Panc1 (cell line): ENCODE measurements around the gene NALCN. TPM values are rescaled to one million over a fixed set of nuclear protein-coding genes. Genes with fewer than 3 reads are reported as not detected.

ENCODE experiments used
- ATAC-seq: fragments of 200-7000 bp; cut with Tn5 transposase; 2 replicates; pipeline ENCODE4 v1.9.1; 2020; ENCODE audit warnings: mild to moderate bottlenecking, moderate library complexity
- BruUV-seq: library from RNA; stranded (reverse); fragments of 400-500 nt; replicated peaks from 2 replicates; lab custom pipeline; 2021; lab: Mats Ljungman, UMichigan
- CTCF ChIA-PET: fragments of 300-600 bp; sonication (Branson Sonifier 250); formaldehyde crosslinking; loops from one replicate; lab custom pipeline; 2022; ENCODE audit warnings: antibody characterized with exemption; lab: Charles Lee
- POLR2A ChIA-PET: fragments of 300-600 bp; sonication (Branson Sonifier 250); formaldehyde crosslinking; loops from one replicate; lab custom pipeline; 2022; ENCODE audit warnings: antibody characterized with exemption; lab: Charles Lee
- DNase-seq: peaks from one replicate; pipeline ENCODE4 v3.0.0-alpha.2; 2010; ENCODE audit warnings: low read depth, low spot score
- H3K27ac ChIP-seq: 2 replicates; pipeline ENCODE4 v1.5.1; 2011; ENCODE audit warnings: mild to moderate bottlenecking, low read length, inconsistent platforms
- H3K27me3 ChIP-seq: fragments of 200-500 bp; sonication (Bioruptor generic); 2 replicates; pipeline ENCODE4 v1.6.0; 2014; ENCODE audit warnings: low read length, inconsistent platforms; ENCODE audit not compliant: control insufficient read depth, insufficient read depth
- H3K36me3 ChIP-seq: fragments of 200-500 bp; sonication (Bioruptor generic); 2 replicates; pipeline ENCODE4 v1.5.1; 2014; ENCODE audit warnings: inconsistent platforms, mild to moderate bottlenecking, low read length, moderate library complexity; ENCODE audit not compliant: control insufficient read depth, insufficient read depth
- H3K4me1 ChIP-seq: 2 replicates; pipeline ENCODE4 v1.5.1; 2011; ENCODE audit warnings: inconsistent platforms, mild to moderate bottlenecking, low read length, moderate library complexity; ENCODE audit not compliant: control insufficient read depth, insufficient read depth
- H3K4me3 ChIP-seq, 2 experiments: 2 replicates each; pipeline ENCODE4 v1.5.1; 2011 to 2012; ENCODE audit warnings: low read depth in 2 of 2, low read length in 2 of 2, mild to moderate bottlenecking in 2 of 2, inconsistent platforms in 1 of 2, moderate library complexity in 1 of 2
- H3K9me3 ChIP-seq: fragments of 200-500 bp; sonication (Bioruptor generic); 2 replicates; pipeline ENCODE4 v1.5.1; 2014; ENCODE audit warnings: low read depth, mild to moderate bottlenecking, inconsistent platforms, low read length, moderate library complexity; ENCODE audit not compliant: control insufficient read depth, insufficient read depth
- CTCF ChIP-seq: fragments of 450-650 bp; IDR thresholded peaks from 2 replicates; pipeline ENCODE4 v1.5.1; 2017; ENCODE audit warnings: mild to moderate bottlenecking
- POLR2AphosphoS5 ChIP-seq: IDR thresholded peaks from 2 replicates; pipeline ENCODE4 v1.6.1; 2012; ENCODE audit warnings: mild to moderate bottlenecking, low read depth, low read length, moderate library complexity
- REST ChIP-seq, 2 experiments: IDR thresholded peaks; 2 replicates each; pipeline ENCODE4 v1.6.1; 2011 to 2012; ENCODE audit warnings: low read depth in 2 of 2, control low read depth in 1 of 2, low read length in 1 of 2, mild to moderate bottlenecking in 1 of 2, moderate library complexity in 1 of 2; ENCODE audit not compliant: insufficient read depth in 1 of 2
- SIN3A ChIP-seq: IDR thresholded peaks from 2 replicates; pipeline ENCODE4 v1.6.1; 2012; ENCODE audit warnings: low read depth, mild to moderate bottlenecking, low read length, moderate library complexity, borderline replicate concordance; ENCODE audit not compliant: insufficient read depth
- TCF7L2 ChIP-seq: IDR thresholded peaks from 2 replicates; pipeline ENCODE4 v1.6.1; 2011; ENCODE audit warnings: mild to moderate bottlenecking, low read depth, low read length, inconsistent platforms
- in situ Hi-C: cut with HindIII; loops from 2 replicates; pipeline ENCODE4 v1.10.0; 2016; ENCODE audit warnings: low sequenced_read_pairs, low pct_unique_long_range_greater_than_20kb
- intact Hi-C: fragments of 100-400 bp; cut with micrococcal nuclease; formaldehyde crosslinking; loops from one replicate; pipeline ENCODE4 v1.10.0; 2022; ENCODE audit not compliant: unreplicated experiment
- total RNA-seq: library from RNA; stranded (reverse); gene quantifications from one replicate; pipeline ENCODE4 v1.2.1, GENCODE V29; 2021; ENCODE audit not compliant: unreplicated experiment

Gene NALCN
- total RNA-seq, 1 experiment from 2014 or later, result 10.9 TPM

- in situ Hi-C loops (no loop called here), intact Hi-C loops (no loop called here)
- TF ChIP-seq POLR2AphosphoS5 (no peak), CTCF (no peak), SIN3A (no peak), REST (IDR thresholded peaks at IDR 0.05; ENCODE audit: insufficient read depth in 1 of 2, low read depth in 2 of 2, low read length in 1 of 2) (no peak), TCF7L2 (no peak)
- no TSS peak for BruUV-seq
- no peaks in the 10 kb centered on the region for H3K27me3 ChIP-seq
- no peaks in the 10 kb centered on the region for H3K9me3 ChIP-seq
- ChIA-PET CTCF (no interaction called here), POLR2A (no interaction called here)
- H3K36me3 ChIP-seq, result no peaks in the 10 kb centered on the region
- H3K27ac ChIP-seq, result peak overlapping the region; percentile 83
- peaks cover 6% of the 10 kb centered on the region for H3K4me1 ChIP-seq
- ATAC-seq (no peak), DNase-seq (no peak)
- H3K4me3 ChIP-seq, result no peak overlapping the region
These were observed 1.2 kb upstream of the NALCN start for GRCh38 chr13:101417501-101417900.

- BruUV-seq, result no TSS peak
- CTCF ChIA-PET, result no interaction called here
- 0 out of 2 replicates have a peak, but pooled peaks have one; percentile 50 for TF ChIP-seq POLR2AphosphoS5
- no peak for TF ChIP-seq REST (IDR thresholded peaks at IDR 0.05; ENCODE audit: insufficient read depth in 1 of 2, low read depth in 2 of 2, low read length in 1 of 2)
- ATAC-seq, result peak; percentile 83
- H3K4me3 ChIP-seq, result peak overlapping the region; percentile 57 to 68
- in situ Hi-C loops (no loop called here), intact Hi-C loops (no loop called here)
- POLR2A ChIA-PET, result no interaction called here
- H3K9me3 ChIP-seq, result no peaks in the 10 kb centered on the region
- H3K36me3 ChIP-seq, result no peaks in the 10 kb centered on the region
- peak overlapping the region; percentile 83 for H3K27ac ChIP-seq
- H3K4me1 ChIP-seq, result peaks cover 6% of the 10 kb centered on the region
- no peak for DNase-seq
- no peaks in the 10 kb centered on the region for H3K27me3 ChIP-seq
These were observed 717 bp upstream of the NALCN start for GRCh38 chr13:101417043-101417406.
